GDM1 (cell line): ENCODE data around the gene NANOS3.
"Not testable (repeated sequence)": the region's sequence is repeated elsewhere in the genome, so short reads cannot be mapped to it uniquely, and the experiment has no call there.

Experiments
- DNase-seq: peaks from one replicate; lab custom pipeline; 2025; lab: John Stamatoyannopoulos, UW

Gene NANOS3

GRCh38 chr19:13843104-13843921, 33.6 kb upstream of the NANOS3 start:
- DNase-seq, result no peak

- DNase-seq, result no peak
Measured at GRCh38 chr19:13844130-13844631, 32.8 kb upstream of the NANOS3 start.

DNA sequence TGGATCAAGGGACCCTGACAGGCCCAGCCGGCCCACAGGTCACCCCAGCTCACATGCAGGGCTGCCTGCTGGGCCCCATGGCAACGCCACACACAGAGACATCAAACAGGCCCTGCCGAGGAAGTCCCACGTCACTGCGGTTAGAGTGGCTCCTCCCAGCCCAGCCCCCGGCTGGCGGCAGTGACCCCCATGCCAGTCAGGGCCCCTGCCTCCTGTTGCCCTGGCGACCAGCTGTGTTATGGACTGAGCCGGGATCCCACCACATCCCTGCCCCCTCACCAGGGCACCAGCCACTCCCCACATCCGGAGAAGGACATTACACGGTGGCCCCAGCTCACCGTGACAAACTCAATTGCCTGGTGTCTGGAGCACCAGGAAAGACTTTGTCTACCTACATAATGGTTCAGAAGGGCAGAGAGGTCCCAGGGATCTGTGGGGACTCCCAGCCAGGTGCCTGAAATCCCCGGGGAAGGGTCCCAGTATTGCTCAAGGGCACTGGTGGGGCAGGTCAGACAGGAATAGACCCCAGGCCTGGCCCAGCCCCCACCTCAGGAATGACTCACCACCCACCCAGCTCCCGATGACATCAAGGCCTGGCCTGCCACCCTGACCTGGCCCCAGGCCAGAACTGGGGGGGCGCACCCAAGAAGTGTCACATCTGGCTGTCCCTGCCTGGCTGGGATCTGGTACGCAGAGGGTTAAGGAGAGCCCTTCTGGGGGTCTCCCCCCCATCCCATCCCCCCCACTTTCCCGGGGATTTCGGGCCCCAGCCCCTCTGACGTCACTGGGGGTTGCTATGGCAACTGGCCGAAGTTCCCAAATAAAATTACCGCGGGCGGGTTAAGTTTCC, 30.2 kb upstream of the NANOS3 start:
- peak; percentile 91 for DNase-seq

GRCh38 chr19:13847407-13848339, 29.3 kb upstream of the NANOS3 start:
- DNase-seq, result peak; percentile 81

DNA sequence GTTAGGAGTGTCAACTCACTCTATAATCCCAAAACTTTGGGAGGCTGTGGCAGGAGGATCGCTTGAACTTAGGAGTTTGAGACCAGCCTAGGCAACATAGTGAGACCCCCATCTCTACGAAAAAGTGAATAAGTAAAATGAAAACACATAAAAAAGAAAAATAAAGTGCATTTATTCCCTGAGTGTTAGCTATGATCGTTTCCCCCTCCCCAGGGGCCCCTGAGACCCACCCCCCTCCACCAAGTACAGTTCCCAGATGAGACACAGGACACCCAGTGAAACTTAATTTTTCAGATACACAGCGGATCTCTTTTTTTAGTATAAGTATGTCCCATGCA, 28.6 kb upstream of the NANOS3 start:
- DNase-seq, result no peak

- DNase-seq, result no peak
Measured at GRCh38 chr19:13848798-13849676, 27.9 kb upstream of the NANOS3 start.

DNA sequence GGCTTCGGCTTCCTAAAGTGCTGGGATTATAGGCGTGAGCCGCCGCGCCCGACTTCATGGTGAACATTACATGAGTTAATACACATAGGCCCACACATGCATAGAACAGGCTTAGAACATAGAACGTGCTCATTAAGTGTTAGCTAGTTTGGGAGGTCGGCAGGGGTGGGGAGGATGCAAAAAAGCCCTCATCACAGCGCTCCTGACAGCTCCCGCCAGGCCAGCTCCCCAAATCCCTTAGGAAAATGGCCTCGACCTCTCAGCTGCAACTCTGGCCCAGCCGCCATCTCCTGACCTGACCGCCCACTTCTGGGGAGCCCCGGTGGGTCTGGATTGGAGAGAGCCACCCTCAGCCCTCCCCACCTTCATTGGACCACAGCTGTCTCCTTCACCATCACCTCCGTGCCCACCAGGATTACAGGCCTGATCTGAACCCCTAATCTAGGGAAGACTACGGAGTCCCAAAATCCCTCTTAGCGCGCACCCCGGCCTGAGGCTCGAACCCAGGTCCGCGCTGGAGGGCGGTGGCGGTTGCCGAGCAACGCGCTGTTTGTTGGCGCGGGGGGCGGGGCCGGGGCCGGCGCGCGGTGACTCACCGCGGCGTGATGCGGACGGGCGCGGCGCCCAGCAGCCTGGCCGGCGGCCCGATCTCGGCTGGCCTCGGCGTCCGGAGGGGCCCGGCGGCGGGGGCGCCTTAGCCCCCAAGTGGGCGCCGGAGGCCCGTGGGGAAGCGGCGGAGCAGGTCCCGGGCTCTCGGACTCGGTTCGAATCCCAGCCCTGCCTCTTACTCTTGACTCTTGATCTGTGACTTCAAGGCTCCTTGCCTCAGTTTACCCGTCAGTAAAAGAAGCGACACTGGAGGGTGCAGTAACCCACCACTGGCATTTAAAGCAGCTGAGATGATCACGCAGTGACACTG, 26.7 kb upstream of the NANOS3 start:
- DNase-seq, result peak; percentile 49

DNA sequence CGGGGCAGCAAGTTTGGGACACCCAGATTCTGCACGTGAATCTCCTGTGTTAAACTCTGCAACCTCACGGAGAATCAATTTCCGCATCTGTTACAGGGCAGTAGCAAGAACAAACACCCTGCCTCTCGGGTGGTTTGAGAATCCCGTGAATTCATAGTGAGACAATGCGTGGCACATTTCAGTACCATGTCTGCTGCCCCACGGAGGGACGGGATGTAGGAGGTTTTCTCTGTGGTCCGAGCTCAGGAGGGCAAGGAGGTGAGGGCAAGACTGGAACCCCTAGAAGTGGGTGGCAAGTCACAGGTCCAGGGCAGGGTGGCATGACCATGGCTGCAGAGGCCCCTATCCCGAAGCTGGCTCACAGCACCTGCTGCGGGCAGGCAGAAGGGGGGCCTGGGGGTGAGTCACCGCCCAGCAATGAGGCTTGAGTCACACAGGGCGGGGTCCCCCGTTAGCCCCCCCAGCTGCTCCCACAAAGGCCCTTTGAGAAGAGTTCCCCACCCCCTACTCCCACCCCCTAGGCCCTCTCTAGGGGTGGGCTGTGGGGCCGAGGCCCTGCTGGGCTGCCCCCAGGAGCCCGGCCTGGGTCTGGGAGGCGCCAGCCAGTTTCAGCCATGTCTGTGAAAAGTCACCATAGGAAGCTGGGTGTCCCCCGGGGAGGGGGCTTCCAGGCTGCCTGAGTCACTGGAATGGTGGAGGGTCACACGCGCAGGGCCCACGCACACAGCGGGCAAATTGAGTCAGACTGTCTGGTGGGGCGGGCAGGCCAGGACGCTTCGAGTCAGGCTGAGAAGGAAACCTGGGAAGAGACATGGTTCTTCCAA, 25.8 kb upstream of the NANOS3 start:
- no peak for DNase-seq

GRCh38 chr19:13851734-13852114, 25.2 kb upstream of the NANOS3 start:
- not testable (repeated sequence) for DNase-seq

DNA sequence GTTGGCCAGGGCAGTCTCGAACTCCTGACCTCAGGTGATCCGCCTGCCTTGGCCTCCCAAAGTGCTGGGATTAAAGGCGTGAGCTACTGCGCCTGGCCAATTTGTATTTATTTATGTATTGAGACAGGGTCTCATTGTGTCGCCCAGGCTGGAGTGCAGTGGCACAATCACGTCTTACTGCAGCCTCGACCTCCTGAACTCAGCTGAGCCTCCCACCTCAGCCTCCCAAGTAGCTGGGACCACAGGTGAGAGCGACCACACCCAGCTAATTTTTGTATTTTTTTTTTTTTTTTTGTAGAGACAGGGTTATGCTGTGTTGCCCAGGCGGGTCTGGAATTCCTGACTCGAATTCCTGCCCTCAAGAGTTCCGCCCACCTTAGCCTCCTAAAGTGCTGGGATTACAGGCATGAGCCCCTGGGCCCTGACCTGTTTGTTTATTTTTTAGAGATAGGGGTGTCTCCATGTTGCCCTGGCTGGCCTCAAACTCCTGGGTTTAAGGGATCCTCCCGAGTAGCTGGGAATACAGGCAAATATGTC, 24.7 kb upstream of the NANOS3 start:
- DNase-seq, result not testable (repeated sequence)

GRCh38 chr19:13856497-13856896, 20.4 kb upstream of the NANOS3 start:
- DNase-seq, result no peak

DNA sequence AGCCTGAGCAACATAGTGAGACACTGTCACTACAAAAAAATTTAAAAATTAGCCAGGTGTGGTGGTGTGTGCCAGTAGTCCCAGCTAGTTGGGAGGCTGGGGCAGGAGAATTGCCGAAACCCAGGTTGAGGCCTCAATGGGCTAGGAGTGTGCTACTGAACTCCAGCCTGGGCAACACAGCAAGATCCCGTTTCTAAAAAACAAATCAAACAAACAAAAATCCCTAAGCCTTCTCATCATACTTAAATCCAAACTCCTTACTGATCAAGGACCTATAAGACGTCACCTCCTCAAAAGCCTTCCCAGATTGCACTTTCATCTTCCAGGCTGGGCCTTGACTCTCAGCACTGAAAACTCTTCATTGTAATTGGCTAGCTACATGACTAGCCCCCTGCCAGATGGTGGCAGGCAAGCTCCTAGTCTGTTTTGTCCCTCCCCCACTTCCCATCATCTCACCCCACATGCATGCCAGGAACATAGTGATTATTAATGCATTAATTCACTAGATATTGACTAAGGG, 17.5 kb upstream of the NANOS3 start:
- DNase-seq, result no peak

DNA sequence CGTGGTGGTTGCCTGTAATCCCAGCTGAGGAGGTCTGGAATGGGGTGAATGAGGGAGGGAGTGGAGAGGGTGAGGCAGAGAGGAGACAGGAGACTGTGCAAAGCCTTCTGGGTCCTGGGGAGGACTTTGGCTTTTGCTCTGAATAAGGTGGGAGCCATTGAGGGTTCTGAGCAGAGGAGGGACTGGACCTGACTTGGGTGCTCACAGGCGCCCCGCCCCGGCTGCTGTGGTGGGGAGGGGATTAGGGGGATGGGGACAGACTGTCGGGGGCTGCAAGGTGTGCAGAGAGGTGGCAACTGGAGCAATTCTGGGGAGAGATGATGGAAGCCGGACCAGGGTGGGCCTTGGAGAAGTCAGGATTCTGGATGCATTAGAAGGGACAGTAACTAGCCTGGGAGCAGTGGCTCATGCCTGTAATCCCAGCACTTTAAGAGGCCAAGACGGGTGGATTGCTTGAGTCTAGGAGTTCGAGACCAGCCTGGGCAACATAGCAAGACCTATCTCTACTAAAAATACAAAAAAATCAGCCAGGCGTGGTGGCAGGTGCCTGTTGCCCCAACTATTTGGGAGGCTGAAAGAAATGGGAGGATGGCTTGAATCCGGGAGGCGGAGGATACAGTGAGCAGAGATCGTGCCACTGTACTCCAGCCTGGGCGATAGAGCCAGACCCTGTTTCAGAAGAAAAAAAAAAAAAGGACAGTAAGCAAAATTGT, 16.1 kb upstream of the NANOS3 start:
- no peak for DNase-seq

DNA sequence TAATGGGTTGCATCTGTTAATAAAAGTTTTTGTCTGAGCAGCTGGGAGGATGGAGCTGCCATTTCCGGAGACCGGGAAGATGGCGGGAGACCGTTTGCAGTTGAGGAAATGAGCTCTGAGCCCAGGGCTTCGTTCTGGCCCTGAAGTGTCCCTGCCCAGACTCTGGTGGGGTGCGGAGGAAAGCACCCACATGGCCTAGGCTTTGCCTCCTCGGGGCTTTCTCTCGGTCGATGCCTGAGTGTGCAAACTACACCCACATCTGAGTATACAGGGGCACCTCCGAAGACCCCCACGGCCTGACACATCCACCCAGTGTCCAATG, 15.6 kb upstream of the NANOS3 start:
- DNase-seq, result no peak

GRCh38 chr19:13861714-13862531, 15.0 kb upstream of the NANOS3 start:
- DNase-seq, result peak; percentile 79

DNA sequence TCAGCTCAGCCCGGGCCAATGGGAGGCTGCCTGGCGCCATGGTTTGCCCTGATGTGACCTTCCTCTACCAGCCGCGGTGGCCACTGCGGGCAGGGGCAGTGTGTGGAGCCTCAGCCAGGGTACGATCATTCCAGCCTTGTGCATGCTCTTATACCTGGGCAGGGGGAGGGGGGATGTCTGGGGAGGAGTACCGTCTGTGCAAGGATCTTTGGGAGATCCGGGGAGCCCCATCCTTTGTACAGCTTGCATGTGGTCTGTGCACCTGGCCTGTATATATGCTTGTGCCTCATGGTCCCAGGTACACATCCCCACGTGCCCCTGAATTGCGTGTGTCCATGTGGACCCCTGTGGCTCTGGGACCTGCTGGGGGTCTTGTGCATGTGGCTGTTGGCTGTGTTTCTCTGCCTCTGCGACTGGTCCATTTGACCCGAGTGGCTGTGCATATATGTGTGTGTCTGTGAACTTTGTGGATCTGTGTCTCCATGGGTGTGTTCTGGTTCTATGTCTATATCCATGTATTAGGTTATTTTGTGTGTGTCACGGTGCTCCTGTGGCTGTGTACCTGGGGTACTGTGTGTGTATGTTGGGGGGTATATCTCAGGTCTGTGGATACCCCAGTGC, 12.8 kb upstream of the NANOS3 start:
- DNase-seq, result no peak
